Activated CD4-positive, alpha-beta T cell treated with anti-CD3 and anti-CD28 coated beads, Interleukin-10, Interleukin-2, amounts not matched to agents 100 ng/mL and 50 ng/mL, durations not matched to agents 16 hours and 8 hours (primary cell): Measurements from ENCODE around the gene MPZL3.
A peak's percentile ranks its signal among the peaks of the same experiment; 100 is the strongest.
"Not testable (repeated sequence)": the region's sequence is repeated elsewhere in the genome, so short reads cannot be mapped to it uniquely, and the experiment has no call there.

Source experiments
- DNase-seq: peaks from one replicate; pipeline ENCODE4 v3.0.0-alpha.2; 2020

The MPZL3 gene

DNA sequence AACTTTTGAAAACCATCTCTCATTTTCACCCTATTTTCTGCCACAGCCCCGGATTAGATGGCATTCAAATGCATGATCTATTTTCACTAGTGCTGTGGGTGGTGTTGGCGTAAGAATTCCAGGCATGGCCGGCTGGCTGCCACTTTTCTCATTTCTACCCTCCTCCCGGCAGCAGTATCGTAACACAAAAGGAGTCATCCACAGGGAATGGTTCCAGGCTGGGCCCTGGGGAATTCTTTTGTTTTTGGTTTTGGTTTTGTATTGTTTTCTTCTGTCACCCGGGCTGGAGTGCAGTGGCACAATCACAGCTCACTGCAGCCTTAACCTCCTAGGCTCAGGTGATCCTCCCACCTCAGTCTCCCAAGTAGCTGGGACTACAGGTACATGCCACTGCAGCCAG lies 41.2 kb downstream of the MPZL3 start:
- DNase-seq = no peak

DNA sequence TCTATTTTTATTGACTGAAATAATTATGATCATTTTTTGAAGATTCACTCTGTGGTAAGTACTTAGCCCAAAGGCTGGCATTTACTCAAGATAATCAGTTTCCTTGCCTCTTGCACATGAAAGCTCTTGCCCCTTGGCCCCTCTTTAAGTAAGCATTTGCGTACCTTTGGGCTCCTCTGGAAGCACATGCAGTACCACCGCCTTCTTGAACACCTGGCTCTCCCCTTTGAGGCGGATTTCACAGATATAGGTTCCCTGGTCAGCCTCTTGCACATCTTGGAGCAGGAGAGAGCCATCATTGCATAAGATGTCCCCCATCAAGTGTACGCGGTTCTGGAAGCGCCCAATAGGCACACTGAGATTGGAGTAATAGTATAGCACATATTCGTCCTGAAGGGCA lies 41.8 kb downstream of the MPZL3 start:
- DNase-seq = no peak

DNA sequence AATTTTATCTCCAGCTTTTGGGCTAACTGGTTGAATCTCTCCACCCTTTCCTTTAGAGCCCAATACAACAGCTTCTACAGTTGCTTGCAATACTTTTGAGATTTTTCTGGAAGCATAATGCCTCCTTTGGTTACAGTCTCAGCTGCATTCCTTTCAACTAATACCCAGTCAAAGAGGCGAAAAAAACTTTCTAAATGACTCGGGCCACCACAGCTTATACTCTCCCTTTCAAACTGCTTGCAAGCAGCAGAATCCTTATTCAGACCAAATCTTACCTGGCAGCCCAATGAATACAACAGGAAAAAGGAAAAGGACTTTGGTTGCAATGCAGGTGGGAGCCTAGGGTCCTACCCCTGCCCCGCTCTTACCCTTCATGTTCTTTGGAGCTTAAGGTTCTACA lies 43.1 kb downstream of the MPZL3 start:
- DNase-seq = peak; percentile 63

DNA sequence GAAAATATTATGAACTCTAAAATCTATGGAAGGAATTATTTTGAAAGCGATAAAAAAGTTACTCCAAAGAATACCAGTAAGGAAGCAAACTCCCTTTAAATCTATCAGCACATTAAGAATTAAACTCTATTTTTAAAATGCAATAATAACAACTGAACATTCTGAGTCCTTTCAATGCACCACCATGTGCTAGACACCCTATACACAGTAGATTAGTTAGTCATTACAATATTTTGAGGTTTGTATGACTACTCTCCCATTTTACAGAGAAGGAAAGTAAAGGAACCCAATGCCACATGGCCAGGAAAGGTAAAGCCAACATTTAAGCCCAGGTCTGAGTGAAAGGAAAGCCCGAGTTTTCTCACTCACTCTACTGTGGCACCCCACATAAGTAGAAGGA lies 45.1 kb downstream of the MPZL3 start:
- peak; percentile 67 for DNase-seq

DNA sequence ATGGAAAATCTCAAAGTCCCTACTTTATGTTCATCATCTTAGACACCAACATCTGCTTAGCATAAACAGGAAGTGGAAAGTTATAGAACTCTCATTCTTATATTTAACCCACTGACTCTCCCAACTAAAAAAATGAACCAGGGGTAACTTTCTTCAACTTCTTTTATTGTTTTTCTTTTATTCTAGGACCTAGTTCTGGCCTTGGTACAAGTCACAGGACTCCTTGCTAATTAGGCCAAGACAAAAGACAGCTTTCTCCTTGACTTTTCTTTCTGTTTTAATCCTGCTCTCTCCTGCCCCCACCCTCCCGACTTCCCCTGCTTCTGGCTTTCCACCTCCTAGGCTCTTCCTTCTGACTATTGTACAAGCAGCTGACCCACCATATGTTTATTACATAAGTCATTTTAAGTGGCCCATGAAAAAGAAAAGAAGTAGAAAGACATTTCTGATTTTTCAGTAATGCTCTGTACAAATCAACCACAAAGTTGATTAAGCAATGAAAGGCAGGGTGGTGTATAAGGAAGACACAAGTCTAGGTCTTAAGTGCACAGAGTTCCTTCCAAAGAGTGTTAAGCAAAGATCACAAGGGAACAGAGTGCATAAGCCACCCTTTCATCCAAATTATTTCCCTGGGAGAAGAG lies 45.7 kb downstream of the MPZL3 start:
- no peak for DNase-seq

DNA sequence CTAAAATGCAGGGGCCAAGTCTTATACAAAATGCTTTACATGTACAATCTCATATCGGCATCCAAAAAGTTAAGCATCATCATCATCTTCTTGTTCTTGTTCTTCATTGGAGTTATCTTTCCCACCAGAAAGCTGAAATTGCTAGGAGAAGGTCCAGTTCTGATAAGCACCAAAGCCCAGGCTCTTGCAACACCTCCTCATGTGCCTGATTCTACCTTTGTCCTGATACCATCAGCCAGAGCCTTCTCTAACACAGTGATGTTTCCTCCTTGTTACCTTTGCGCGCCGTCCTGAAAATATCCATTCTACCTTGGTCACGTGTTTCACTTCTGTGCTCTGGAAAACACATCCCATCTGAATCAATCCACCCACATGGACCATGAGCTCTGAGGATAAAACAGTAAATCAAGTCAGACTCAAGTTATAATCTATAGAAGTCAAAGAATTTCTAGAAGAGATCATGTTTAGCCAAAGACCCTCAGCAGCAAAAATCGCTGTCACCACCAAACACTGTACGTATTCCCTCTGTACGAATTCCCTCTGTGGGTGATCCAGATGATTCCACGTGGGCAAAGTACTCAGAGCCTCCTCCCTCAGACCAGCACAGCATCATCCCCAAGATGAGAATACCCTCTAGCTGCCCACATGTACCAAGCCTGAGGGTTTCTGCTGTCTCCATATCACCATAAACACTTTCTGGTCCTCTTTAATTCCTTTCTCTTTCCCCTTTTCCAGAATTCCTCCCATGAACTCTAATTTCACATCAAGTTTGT lies 46.4 kb downstream of the MPZL3 start:
- no peak for DNase-seq

DNA sequence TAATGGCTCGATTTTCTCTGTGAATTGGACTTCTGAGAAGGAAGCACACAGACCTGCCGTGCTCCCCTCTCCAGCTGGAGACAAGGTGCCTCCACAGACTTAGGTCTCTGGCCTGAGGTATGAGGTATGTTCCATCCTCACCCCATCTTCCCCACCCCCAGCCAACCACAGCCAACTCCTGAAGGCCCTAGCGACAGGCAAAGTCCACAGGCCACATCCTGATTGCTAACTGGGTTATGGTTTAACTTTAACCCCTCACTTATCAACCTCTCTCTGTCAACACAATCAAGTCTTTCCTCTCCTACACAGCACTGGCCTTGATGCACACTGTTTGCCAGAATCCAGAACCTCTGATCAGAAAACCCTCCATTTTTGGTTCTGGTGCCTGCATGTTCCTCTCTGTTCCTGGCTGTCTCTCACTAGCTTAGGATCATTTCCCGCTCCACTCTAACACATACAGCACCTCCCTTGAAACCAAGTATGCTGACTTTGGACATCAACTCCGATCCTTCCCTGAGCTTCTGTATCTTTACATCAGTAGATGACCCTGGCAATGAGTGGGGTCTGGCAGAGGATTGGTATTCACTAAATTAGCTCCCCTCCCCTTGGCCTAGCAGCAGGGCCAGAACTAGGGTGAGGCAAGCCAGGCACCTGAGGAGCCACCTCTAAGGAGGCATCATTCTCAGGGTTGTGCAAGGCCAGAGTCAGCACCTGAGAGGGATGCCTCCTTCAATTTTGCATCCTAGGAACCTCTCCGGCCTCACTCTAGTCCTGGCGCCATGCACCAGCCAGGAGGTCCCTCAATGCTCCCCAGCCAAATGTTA lies 49.4 kb downstream of the MPZL3 start:
- DNase-seq = peak; percentile 80

DNA sequence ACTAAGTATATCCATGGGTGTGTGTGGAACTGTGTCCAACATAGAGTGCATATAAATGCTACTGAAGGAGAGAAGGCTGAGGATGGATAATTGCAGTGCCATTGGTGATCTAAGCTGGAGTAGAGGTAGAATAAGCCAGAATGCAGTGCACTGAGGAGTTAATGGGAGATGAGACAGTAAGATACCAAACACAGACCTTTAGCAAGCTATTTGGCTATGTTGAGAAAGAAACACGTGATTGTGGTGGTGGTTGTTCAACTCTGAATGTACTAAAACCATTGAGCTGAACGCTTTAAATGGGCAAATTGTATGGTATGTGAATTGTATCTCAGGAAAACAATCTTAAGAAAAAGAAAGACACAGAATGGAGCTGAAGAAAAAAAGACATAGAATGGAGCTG lies 50.2 kb downstream of the MPZL3 start:
- DNase-seq = no peak

DNA sequence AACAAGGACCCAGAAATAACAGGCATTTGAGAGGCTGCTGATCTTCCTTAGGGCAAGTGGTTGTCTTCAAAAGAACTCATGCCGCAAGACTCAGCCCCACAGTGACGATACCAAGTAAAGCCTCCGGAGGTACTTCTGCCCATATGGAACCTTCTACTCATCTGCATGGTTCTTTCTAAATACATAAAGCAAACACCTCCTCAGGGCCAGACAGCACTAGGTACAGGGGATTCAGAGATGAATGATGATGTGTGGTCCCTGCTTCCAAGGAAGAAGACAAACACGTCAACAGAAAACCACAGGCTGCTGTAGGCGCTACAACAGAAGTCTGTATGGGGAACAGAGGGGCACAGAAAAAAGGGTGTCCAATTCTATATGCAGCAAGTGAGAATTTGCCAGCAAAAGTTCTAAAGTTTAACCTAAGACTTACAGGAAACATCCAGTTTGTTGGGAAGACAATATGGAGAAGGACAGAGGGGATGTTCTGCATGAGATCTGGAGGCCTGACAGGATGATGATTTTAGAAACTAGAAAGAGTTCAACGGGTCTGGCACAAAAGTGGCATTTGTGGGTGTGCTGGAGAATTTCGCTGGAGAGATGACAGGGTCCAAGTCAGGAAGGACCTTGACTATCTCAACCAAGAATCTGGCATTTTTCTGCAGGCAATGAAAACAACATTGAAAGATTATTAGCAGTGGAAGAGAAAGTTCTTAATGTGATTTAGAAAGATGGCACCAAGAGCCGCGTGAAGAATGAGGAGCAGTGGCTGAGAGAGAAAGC lies 51.1 kb downstream of the MPZL3 start:
- DNase-seq = peak; percentile 74

DNA sequence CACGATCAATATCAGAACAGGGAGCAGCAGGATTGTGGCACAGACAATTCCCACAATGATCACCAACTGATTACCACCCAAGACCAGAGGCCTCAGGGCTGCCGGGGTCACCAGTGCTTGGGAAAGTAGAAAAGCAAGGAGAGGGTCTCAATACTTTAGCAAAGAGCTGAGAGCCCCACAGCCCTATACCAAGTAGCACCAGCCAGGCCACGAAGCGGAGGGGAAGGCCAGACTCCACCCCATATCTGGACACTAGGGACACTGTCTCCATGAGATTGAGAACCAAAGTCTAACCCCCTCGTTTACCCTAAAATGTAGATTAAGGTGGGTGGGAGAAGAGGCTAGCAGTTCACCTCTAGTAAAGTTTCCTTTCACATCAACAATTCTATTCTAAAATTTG lies 51.7 kb downstream of the MPZL3 start:
- DNase-seq = no peak

DNA sequence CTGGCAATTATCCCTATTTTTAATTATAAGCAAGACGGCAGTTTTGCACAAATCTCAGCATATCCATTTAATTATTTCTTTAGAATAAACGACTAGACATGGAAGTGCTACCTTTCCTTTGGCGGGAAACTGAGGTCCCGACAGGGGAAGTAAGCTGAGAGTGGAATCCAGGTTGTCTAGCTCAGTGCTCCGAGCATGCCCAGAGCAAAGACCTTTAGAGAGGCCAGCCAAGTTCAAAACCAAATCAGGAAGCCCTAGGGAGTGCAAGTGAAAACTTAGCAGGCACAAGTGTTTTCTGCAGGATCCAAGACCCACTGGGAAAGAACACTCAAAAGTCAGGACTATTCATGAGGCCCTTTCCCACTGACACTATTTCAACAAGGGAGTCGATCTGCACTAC lies 53.0 kb downstream of the MPZL3 start:
- DNase-seq = no peak

DNA sequence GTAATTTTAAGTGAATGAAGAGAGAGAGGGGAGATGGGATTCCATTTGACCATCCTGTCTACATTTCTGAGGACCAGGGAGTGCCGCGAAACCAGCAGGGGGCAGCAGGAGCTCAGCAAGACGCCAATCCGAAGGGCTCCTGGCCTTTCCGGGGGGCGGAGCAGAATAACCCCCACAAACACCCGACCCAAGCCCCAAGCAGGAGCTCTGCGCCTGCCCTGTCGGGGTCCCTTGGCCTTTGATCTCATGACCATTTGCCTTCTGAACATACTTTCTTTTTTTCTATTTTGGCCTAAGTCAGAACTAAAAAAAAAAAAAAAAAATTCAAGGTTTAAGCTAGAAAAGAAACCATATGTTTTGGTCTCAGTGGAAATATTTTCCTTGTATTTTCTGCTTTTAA lies 53.8 kb downstream of the MPZL3 start:
- peak; percentile 88 for DNase-seq

DNA sequence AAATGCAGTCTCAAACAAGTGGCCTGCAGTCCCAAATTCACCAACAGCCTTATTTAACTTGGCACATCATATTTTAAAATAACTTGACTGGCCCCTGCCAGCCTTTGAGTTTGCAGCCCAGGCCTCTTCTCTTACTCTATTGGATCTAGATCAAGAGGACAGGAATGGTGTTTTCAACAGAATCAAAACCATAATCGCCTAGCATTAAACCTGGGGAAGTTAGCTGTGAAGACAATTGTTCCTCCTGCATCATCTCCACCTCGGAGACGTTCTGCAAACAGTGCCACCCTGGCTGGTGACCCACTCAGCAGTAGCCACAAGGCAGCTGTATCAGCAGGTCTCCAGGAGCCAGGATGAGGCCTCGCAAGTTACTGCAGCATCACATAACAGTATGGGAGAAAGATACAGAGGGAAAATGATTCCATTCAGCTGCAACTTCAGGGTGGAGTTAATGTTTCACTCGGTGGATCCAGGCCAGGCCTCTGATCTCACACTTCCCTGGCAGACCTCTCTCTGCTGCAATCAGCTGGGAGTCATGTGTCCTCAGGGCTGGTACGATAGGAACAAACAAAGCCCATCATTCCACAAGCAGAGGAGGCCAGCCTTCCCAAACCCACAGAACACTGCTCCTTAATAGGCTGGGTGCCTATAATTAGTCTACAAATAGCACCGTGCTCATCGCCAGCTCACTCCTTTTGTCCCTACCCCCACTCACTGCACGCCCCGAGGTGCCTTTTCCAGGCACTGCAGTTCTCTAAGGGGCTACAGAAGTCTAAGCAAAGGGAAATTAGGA lies 57.1 kb downstream of the MPZL3 start:
- DNase-seq = no peak

DNA sequence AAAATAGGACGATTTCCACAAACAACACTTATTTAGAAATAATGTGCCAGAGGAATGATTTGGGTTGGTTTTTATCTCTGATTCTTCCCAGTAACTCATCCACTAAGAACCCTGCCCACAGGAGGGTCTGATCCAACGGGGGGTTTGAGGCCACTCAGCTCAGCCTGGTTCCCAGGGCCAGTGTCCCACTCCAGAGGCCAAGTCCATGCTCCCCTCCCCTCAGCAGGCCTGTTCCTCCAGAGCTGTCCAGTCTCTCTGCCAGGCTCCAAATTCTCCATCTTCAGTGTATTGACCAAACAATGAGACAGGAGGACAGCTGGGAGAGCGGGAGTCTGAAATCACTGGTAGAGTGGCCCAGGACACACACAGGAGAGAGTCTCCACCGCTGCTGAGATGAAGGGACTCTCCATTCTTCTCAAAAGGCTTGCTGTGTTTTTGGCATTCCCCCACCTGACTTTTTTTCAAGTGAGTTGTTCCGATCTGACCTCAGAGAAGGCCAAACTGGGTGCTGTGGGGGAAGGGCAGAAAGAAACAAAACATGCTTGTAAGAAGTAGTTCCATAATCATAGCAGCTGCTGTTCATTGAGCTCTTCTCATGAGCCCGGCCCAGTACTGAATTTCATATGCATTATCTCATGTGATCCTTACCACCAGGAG lies 58.1 kb downstream of the MPZL3 start:
- DNase-seq = no peak

DNA sequence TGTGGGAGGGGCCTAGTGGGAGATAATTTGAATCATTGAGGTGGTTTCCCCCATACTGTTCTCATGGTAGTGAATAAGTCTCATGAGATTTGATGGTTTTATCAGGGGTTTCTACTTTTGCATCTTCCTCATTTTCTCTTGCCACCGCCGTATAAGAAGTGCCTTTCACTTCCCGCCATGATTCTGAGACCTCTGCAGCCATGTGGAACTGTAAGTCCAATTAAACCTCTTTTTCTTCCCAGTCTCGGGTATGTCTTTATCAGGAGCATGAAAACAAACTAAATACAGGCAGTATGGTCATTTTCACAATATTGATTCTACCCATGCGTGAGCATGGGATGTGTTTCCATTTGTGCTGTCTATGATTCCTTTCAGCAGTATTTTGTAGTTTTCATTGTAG lies 59.3 kb downstream of the MPZL3 start:
- DNase-seq = not testable (repeated sequence)

DNA sequence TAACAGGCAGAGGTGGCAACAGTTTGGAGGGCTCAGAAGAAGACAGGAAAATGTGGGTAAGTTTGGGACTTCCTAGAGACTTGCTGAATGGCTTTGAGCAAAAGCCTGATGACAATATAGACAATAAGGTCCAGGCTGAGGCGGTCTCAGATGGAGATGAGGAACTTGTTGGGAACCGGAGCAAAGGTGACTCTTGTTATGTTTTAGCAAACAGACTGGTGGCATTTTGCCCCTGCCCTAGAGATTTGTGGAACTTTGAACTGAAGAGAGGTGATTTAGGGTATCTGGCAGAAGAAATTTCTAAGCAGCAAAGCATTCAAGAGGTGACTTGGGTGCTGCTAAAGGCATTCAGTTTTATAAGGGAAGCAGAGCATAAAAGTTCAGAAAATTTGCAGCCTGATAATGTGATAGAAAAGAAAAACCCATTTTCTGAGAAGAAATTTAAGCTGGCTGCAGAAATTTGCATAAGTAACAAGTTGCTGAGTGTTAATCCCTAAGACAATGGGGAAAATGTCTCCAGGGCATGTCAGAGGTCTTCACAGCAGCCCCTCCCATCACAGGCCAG lies 61.1 kb downstream of the MPZL3 start:
- DNase-seq = not testable (repeated sequence)

DNA sequence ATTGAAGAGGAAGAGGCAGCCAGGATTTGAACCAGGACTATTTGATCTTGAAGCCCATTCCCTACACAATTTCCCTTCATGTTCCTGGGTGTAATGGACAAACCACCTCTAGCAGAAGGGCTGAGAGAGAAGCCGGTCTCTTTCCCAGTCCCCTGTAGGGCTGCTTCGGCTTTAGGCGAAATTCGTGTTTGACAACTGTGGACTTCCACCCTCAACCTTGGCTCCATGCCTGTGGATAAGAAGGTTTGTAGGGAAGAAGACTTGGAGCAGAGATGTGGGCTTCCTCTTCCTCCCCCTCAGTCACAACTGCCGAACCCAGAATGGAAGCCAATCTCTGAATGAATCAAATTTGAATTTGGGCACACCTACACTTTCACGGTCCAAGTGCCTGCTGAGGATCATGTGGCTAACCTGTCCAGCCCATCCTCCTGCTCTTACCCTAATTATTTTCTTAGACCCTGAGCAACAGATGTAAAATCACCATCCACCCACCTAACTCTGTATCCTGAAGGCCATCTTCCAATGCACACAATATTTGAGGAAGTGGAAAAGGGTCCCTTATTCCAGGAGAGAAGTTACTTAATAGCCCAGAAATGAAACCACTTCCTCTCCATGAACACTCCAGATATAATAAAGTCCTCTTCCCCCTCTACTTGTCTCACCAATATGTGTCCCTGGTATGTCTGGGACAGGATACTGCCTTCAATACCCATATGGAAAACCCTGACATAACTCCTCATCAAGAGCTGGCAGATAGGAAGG lies 65.6 kb downstream of the MPZL3 start:
- no peak for DNase-seq

DNA sequence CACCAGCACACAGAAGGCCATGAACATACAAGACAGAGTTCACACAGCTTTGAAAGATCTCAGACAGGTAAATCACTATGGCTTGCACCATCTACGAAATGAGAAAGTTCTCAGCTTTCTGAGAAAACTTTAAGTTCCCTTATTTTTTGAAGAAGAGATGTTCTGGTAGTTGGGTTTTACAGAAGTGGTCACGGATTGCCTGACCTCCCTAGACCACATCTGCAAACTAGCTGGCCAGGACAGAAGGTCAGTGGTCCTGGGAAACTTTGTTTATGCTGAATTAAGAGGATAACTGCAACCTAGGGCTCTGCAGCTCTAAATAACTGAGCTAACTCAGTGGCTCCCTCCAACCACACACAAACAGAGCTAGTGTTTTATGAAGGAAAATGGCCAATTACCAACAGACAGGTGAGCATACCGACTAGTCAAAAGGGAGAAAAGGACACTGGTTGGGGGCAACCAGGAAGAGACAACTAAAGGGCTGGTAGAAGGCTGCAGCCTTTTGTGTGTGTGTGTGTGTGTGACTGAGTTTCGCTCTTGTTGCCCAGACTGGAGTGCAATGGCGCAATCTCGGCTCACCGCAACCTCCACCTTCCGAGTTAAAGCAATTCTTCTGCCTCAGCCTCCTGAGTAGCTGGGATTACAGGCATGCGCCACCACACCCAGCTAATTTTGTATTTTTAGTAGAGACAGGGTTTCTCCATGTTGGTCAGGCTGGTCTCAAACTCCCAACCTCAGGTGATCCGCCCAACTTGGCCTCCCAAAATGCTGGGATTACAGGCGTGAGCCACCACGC lies 67.2 kb downstream of the MPZL3 start:
- no peak for DNase-seq

DNA sequence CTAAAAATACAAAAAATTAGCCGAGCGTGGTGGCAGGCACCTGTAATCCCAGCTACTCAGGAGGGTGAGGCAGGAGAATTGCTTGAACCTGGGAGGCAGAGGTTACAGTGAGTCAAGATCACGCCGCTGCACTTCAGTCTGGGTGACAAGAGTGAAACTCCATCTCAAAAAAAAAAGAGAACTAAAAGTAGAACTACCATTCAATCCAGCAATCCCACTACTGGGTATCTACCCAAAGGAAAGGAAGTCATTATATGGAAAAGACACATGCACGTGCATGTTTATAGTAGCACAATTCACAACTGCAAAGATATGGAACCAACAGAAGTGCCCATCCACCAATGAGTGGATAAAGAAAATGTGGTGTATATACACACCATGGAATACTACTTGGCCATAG lies 68.5 kb downstream of the MPZL3 start:
- not testable (repeated sequence) for DNase-seq

DNA sequence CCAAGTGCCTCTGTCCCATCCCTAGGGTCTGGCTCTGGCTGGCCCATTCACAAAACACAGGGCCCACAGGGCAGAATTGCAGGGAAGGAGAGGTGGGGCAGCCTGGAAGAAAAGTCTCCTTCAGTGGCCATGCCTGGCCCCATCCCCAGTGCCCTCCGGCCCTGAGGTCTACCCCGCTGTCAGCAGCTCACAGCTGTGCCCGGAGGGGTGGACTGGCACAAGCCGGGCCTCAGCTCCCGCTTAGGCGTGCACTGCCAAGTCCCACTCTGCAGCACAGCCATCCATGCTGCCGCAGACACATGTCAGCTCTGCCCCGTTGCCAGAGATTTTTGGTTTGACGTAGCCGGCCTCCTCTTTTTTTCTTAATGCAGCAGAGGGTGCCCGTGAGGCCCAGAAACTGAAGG lies 71.9 kb downstream of the MPZL3 start:
- peak; percentile 20 for DNase-seq
